NOMO-1 treated with DMSO at 0.1 percent for 48 hours (cell line): ENCODE measurements around the gene BCOR.

ENCODE experiments used
- DNase-seq: peaks from one replicate; lab custom pipeline; 2025; ENCODE audit not compliant: unreplicated experiment; lab: John Stamatoyannopoulos, UW

The BCOR gene

DNA sequence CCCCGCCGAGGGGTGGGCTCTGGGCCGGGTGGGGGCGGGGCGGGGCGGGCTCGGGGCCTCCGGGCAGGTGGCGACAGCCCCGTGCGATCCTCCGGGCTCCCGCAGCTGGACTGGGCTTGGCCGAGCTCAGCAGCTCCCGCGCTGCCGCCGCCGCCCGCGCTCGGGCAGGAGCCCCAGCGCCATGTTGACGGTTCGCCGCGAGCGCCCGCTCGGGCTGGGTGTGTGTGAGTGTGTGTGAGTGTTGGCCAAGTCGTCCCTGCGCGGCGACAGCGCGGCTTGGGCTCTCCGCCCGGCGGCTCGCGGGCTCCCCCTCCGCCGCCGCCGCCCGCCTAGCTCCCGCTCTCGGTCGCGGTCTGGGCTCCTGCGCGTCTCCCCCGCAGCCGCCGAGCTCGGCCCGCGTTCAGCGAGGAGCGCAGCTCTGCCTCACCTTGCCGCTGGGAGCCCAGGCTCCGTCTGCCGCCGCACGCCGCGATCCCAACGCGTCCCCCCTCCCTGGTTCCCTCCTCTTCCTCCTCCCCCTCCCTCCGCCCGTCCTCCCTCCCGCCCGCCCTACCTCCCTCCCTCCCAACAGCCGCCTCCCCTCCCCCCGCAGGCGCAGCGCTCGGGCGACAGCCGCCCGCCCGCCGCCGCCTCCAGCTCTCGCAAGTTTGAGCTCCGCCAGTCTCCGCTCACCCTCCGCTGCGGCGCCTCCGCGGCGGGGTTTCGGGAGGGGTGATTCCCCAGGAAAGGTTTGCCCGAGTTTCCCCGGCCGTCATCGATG, at the start of gene BCOR:
TSS of gene BCOR (minus strand) at position 455 of the 760 bp plus-strand sequence. CDS start 20,029 bp downstream, outside the sequence.
- DNase-seq = peak; percentile 38

DNA sequence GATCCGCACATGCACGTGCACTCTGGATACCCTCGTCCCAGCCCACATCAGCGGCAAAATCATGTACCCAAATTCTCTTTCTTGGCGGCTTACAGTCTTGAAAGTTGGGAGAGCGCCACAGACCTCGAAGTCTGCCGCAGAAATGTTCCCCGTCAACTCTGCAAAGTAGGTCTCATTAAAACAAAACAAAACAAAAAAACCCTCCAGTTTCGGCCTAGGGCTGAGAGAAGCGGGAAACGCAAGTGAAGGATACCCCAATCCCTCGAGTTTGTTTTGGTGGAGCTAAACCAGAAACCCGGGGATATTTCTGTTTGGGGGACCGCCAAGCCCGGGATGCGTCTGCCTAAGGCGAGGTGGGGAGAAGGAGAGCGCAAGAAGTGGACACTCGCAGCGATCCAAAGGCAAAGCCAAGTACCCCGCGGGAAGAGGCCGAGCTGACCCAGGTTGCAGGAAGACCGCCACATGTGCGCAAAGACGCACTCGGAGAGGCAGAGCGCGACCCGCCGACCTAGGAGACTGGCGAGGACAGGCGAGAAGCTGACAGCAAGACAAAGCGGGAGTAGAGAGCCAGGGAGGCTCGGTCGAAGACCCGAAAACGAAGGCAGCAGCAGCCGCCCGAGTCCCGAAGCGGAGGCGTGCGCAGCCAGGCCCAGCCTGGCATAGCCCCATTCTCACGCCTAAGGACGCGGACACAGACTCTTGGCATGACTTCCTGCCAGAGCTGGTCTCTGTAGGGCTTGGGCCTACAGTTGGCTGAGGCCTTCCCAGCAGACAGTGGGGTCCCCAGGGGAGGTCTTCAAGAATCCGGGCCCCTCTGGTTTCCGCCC, 49.6 kb upstream of the BCOR start:
- DNase-seq = no peak

DNA sequence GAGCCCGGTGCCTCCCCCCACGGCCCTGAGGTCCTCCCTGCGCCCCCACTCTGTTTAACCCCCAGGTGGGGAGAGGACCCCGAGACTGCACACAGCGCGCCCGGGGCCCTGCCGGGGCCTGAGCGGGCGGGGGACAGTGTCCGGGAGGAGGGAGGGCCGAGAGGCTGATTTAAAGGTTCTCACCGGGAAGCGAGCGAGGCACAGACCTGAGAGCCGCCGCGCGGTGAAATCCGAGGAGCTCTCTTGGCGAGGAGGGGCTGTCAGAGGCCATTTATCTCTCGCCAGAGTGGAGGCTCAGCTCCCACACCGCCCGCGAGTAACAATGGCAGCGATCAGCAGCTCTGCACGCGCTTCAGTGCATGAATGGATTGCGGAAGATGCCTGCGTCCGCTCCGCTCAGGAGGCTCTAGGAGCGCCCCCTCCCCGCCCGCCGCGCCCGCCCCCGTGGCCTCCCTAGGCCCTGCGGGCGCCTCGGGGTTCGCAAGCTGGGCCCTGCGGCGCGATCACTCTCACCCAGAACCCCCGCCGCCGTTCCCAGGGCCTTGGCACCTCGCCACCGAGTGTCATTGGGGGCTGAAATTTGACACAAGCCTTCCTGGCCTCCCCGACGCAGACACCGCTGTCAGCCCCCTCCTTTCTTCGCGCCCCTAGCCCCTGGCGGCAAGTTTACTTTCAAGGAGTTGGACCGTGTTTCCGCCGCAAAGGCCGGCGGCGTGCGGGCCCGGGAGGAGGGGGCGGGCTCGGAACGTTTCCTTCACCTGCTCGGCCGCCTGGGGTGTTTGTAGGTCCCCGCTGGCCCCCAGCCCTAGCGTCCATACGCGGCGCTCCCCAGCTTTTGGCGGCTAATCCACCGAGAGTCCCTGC, 48.7 kb upstream of the BCOR start:
- no peak for DNase-seq

DNA sequence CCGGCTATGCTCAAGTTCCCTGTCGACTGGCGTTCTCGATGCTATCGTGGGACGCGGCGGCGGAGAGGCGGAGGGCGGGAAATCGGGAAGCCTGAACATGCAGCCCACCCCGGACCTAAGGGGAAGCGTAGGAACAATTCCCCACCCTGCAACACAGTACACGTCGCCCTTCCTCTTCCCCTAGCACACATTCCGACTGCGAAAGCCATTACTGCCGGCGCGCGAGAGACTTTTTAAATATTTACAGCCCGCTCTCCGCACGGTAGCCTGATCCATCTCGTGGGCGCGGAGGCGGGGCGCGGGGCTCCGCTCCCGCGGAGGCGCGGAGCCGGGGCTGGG, 48.1 kb upstream of the BCOR start:
- no peak for DNase-seq

DNA sequence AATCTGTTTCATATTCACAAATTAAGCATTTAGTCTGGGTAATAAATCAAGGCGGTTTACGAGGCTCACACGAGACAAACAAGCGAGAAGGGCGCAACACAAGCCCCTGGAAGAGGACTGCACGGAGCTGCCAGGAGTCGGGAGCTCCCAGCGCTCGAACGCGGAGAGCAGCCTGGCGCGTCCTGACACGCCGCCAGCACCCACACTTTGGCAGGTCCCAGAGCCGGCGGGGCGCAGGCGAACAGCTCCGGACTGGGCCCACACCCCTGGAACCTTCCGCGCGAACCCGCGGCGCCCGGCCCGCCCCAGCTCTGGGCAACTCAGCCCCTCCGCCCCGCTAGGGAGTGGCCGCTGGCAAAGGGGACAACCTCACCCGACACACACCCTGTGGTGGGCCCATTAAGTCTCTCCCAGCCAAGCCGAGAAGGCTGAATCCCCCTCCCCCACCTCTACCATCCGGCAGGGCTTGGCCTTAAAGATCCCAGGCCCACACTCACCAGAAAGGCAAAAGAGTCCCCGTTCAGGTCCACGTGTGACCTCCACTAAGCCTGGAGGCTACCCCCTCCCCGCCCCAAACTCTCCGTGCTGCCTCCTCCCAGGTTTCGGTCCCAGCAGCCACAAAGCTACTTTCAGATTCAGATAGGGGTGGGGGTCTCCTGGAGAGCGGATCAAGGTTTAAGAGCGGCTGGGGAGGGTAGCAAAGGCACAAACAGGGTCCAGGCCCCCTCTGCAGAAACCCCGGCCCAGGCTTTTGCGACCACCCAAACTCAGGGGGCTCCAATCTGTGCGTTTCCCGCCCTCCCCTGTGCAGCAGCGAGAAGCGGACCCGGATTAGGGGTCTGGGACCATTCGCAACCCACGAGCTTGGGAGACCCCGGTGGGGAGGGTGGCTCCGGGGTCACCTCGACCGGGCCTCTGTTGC, 47.5 kb upstream of the BCOR start:
- no peak for DNase-seq

DNA sequence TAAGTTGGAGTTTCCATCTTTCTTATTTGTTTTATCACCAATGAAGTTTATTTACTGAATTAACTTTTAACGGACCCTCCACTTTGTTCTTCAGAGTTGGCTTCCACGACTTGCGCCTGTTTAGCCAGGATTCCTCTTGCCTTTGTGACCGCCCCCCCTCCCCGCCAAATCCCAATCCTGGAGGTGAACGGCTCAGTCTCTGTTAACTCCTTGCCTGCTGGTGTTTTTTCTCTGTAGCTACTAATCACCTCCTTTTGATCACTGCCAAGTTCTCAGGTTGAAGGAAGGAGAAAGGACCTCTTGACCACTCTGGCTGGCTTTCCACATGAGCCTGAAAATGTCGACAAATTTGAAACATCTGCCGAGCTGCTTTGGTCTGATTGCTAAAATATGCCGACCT, 46.8 kb upstream of the BCOR start:
- no peak for DNase-seq

DNA sequence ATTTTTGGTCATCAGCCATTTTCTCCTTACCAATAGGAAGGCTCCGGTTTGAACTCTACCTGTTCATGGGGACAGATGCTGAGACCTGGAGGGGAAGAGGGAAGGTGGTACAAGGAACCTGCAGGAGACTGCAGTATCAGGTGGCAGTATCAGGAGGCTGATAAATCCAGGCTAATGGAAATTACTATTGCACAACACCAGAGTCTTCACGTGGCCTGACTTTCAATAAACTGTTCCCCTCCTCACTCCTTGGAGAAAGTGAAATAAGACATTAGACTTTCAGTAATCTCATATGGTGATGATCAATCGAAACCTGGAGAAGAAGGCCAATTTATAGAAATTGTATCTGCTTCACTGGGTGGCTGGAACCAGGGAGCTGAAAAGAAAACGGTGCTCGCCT, 46.2 kb upstream of the BCOR start:
- DNase-seq = no peak

DNA sequence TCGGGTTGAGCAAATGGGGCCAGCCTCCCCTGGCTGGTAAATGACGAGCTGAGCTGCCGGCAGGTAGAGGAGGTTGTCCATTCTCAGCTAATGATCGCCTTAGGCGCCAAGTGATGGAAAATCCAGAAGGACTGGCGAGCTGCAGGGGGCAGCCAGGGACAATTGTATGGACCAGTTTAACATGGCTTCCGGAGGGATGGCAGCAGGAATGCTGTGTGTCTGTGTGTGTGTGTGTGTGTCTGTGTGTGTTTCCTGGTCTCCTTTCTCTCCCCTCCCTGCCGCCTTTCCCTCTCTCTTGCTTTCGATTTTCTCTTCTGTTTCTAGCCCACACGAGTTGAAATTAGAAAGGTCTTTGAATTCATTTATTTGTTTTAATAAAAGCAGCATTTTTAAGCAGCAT, 45.2 kb upstream of the BCOR start:
- no peak for DNase-seq

DNA sequence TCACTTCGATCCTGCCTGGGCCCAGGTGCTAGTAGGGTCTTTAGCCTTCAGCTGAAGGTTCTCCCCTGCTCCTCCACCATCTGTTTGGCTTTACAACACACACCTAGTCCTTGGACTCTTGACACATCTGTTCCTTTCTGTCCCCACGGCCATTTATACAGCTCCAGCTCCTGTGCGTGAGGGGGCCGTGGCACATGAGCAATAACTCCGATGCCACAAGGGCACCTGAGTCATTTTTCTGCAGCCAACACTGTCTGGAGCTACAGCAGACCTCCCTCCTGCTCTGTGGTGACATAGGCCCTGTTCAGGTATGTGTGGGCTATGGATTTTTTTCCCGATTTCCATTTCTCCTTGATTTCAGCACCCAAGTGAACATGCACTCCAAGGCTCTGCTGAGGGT, 44.7 kb upstream of the BCOR start:
- no peak for DNase-seq

DNA sequence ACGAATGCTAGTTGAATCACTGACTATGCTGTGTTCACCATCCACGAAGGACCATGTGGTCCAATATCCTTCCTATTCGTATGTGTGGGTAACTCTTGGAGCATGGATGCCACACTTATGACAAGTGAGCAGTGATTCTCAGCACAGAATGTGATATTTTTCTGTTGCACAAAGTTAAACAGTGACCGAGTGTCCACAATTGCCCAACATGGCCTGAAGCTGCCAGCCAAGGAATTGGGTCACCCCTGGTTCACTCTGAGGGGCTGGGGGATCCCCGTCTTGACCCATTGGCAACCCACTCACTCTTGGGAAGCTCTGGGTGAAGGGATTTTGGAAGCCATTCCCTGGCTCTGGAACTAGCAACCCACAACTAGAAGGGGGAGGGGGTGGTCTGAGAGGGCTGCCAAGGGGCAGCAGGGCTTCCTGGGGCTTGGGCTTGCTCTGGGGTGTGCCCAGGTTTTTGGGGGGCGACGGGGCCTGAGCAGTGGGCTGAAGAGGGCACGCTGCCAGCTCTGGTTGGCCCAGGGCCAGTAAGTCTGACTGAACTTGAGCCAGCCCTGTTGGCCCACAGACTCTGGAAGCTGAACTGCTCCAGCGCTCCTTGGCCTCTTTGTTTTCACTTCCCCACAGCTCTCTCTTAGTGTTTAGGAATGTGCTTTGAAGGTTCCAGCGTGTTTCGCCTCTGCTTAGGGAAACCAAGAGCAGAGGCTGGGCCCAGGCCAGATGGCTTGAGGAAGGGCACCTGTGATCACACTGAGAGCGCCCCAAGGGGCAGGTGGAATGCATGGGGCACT, 43.1 kb upstream of the BCOR start:
- no peak for DNase-seq

DNA sequence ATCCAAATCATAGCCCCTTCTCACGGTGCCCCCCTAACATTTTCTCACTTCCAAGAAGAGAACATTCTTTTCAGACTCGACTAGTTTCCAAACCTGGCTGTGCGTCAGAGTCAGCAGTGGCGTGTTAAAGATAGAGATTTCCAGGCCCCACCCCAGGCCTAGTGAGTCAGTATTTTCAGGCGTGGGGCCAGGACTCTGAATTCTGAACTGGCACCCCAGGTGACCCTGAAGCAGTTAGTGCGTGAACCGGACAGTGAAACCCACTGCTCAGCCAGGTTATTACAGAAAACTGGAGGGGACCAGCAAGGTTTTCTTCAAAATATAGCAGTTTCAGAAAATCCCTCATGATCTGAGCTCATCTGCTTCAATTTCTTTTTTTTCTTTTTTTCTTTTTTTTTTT, 35.0 kb upstream of the BCOR start:
- no peak for DNase-seq

DNA sequence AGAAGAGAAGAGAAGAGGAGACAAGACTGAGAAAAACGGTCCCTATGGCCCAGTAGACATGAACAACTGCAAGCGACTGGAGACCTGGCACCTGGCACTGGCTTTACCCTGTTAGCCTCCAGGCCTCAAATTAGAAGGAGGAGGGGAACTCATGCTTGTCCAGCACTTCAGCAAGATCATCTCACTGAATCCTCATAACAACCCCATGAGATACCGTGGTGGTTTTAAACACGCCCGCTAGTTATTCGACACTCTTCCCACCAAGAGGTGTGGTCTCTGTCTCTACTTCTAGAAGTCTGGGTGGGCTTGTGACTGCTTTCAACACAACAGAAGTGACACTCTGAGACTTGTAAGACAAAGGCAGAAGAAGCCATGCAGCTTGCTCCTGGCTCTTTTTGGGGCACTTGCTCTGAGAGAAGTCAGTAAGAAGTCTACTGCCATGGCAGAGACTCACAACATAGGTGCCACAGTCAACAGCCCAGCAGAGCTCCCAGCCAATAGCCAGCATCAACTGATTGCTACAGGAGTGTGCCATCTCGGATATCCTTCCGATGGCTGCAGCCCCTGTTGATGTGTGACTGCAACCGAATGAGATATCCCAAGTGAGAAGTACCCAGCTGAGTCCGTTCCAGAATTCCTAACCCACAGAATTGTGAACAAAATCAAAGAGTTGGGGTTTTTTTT, 34.0 kb upstream of the BCOR start:
- DNase-seq = no peak

DNA sequence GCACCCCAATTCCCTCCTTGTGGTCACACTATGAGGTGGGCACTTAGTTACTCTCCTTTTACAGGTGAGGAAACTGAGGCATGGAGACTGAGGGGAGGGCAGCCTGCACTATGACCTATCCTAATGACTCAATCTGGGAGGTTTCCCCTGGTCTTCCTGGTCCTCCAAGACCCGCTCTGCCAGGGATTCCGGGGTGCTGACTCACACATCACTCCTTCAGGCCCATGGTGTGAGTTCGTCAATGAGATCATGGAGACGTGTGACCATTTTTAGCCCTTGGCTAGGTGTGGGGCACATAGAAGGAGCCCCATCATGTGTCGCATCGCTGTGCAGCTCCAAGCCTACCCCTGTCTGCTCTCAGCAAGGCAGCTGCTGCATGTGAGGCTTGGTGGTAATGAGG, 32.4 kb upstream of the BCOR start:
- no peak for DNase-seq

DNA sequence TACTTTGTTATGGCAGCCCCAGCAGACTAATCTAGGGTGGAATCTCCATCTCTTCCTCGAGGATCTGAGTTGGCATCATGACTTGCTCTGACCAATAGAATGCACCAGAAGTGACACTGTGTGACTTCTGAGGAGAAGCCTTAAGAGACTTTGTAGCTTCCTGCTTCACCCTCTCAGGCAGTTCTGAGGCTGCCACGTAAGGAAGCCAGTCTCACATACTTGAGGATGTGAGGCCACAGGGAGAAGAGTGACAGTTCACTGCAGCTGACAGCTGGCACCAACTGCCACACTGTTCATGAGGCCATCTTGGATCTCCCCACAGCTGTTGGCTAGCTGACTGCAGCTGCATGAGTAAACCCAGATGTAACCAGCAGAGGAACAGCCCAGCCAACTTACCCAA, 29.3 kb upstream of the BCOR start:
- peak; percentile 16 for DNase-seq

DNA sequence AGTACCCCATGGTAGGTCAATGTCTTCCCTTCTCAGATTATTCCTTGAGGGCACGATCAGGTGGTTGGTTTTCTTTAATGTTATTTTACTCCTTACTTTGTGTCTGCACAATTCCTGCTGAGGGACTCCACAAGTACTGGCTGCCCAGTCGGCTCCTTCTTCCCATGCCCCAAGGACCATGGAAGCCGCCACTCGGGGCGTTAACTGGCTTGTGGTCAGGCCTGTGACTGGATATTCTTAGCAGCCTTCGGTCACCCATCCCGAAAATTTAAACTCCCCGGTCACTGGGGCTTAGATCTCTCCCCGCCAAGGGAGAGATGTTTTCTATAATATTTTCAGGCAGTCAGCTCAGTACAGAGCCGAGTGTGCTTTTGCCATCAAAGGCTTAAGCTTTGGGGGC, 24.7 kb upstream of the BCOR start:
- no peak for DNase-seq

DNA sequence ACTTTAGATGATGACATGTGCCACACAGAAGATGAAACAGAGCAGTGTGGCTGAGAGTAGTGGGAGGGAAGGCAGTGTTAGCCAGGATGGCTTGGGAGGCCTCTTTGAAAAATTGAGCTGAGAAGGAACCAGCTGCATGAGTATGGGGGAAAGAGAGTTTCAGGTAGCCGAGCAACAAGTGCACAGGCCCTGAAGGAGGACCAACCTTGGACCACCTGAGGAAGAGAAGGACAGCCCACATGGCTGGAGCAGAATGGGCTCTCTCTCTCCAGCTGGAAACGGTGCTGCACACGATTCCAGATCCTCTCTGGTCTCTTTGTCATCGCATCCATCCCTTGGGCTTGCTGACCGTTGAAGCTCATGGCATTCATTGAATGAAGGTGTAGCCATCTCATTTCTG, 23.9 kb upstream of the BCOR start:
- DNase-seq = no peak

DNA sequence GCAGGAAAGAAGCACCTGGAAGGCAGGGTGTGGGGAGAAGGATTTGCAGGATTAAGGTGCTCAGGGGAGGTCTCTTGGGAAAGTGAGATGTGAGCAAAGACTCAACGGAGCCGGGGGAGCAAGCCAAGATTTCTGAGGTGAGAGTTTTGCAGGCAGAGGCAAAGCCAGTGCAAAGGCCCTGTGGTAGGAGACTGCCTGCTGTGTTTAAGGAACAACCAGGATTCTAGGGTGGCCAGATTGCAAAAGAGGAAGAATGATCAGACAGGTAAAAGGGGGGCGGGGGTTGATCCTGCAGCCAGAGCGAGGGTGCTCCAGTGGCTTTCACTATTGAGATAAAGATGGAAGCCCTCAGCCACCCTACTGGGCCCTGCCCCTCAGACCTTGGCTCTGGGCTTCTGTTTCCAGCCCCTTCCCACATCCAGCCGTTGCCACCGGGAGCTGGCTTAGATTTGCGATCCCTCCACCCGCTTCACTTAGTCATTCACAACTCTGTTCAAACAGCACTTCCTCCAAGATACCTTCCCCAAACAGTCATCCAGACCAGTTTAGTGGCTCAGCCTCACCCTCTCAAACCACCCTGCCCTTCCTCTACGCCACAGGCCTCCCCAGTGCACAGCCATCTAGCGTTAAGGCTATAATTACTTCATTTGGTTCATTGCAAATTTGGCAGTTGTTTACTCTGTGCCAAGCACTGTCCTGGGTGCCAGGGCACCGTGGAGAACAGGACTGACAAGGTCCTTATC, 23.3 kb upstream of the BCOR start:
- peak; percentile 68 for DNase-seq

DNA sequence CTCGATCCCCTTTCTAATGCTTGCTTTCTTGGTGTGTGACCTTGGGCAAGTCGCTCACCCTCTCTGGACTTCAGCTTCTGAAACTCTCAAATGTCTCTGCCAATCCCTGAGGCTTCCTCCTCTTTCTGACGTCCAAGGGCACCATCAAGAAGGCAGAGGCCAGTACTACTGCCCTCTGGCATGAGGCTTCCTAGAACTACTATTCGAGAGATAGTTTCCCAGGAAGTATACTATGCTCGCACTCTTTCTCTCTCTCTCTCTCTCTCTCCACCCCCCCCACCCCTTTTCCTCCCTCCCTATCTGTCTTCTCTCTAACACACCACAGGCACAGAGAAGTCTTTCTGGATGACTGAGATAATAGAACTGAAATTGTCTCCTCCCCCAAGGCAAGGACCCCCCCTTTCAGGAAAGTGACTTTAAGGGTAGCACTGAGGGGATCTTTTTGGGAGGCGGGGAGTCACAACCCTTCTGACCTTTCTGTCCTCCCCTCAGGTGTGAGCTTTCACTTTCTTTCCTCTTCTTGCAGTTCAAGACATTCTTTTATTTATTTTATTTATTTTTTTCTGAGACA, 20.0 kb upstream of the BCOR start:
- DNase-seq = no peak
